Caki2 (cell line): ENCODE data around the gene OR2AG2. TPM values are rescaled to one million over a fixed set of nuclear protein-coding genes. Genes with fewer than 3 reads are reported as not detected.

Experiments
- total RNA-seq: library from RNA; depleted of rRNA; stranded (reverse); fragments of >200 nt; shearing (Covaris generic); gene quantifications from 2 replicates; pipeline ENCODE4 v1.2.3, GENCODE V29; 2014; ENCODE audit warnings: low replicate concordance; rRNA removed

OR2AG2 gene
- total RNA-seq, 1 experiment from 2014 or later = not detected

Other genes starting within 250 kb of the OR2AG2 start
- gene RRP8, start 168.4 kb downstream of the OR2AG2 start, total RNA-seq = 17.5 and 31.2 TPM in 2 replicates
- gene ILK, start 168.2 kb downstream of the OR2AG2 start, total RNA-seq = 134 and 153 TPM in 2 replicates
- 35.0 and 69.0 TPM in 2 replicates for gene TAF10, start 159.8 kb downstream of the OR2AG2 start, total RNA-seq
- 17.4 and 30.0 TPM in 2 replicates for gene TPP1, start 152.6 kb downstream of the OR2AG2 start, total RNA-seq
- 0.03 TPM in 1 of 2 replicates, not detected in the other for gene DCHS1, start 116.2 kb downstream of the OR2AG2 start, total RNA-seq
- gene MRPL17, start 88.6 kb downstream of the OR2AG2 start, total RNA-seq = 118 and 460 TPM in 2 replicates
- gene OR2AG1, start 11.0 kb upstream of the OR2AG2 start, total RNA-seq = not detected in 2 replicates
- gene OR6A2, start 27.7 kb upstream of the OR2AG2 start, total RNA-seq = not detected in 2 replicates
- gene OR10A5, start 73.7 kb upstream of the OR2AG2 start, total RNA-seq = not detected in 2 replicates
- gene OR10A2, start 91.1 kb upstream of the OR2AG2 start, total RNA-seq = not detected in 2 replicates
- gene OR10A4, start 104.6 kb upstream of the OR2AG2 start, total RNA-seq = not detected in 2 replicates
- gene OR2D2, start 120.5 kb upstream of the OR2AG2 start, total RNA-seq = not detected in 2 replicates
- not detected in 2 replicates for gene OR2D3, start 149.0 kb upstream of the OR2AG2 start, total RNA-seq
- gene ZNF215, start 154.4 kb upstream of the OR2AG2 start, total RNA-seq = 1.5 and 6.3 TPM in 2 replicates
- 2.0 and 27.9 TPM in 2 replicates for gene ZNF214, start 248.4 kb upstream of the OR2AG2 start, total RNA-seq
- gene NLRP14, start 248.5 kb upstream of the OR2AG2 start, total RNA-seq = not detected in 2 replicates